Ishikawa (cell line): ENCODE measurements around the gene AGAP2.

ENCODE experiments used
- CEBPB ChIP-seq: IDR thresholded peaks from 2 replicates; pipeline ENCODE4 v1.6.1; 2012
- CREB1 ChIP-seq: IDR thresholded peaks from 2 replicates; pipeline ENCODE4 v1.6.1; 2012; ENCODE audit warnings: low read depth
- EGR1 ChIP-seq: IDR thresholded peaks from 2 replicates; pipeline ENCODE4 v1.6.1; 2012
- EP300 ChIP-seq: IDR thresholded peaks from 2 replicates; pipeline ENCODE4 v1.6.1; 2012; ENCODE audit warnings: borderline replicate concordance
- FOXM1 ChIP-seq: IDR thresholded peaks from 2 replicates; pipeline ENCODE4 v1.6.1; 2012; ENCODE audit warnings: low read depth, borderline replicate concordance
- NFIC ChIP-seq: IDR thresholded peaks from 2 replicates; pipeline ENCODE4 v1.6.1; 2012
- RAD21 ChIP-seq: IDR thresholded peaks from 2 replicates; pipeline ENCODE4 v1.6.1; 2012; ENCODE audit warnings: low read depth
- TAF1 ChIP-seq: IDR thresholded peaks from 2 replicates; pipeline ENCODE4 v1.6.1; 2012; ENCODE audit warnings: low read depth, mild to moderate bottlenecking
- TEAD4 ChIP-seq: IDR thresholded peaks from 2 replicates; pipeline ENCODE4 v1.6.1; 2012
- YY1 ChIP-seq: IDR thresholded peaks from 2 replicates; pipeline ENCODE4 v1.6.1; 2012; ENCODE audit warnings: low read depth
- ZBTB7A ChIP-seq: IDR thresholded peaks from 2 replicates; pipeline ENCODE4 v1.6.1; 2012; ENCODE audit warnings: low read depth
- TF ChIP-seq, protein P1 (sequence below): IDR thresholded peaks from 2 replicates; pipeline ENCODE4 v1.6.1; 2012
- TF ChIP-seq, protein P2 (sequence below): IDR thresholded peaks from 2 replicates; pipeline ENCODE4 v1.6.1; 2012; ENCODE audit warnings: low read depth, mild to moderate bottlenecking

DNA sequence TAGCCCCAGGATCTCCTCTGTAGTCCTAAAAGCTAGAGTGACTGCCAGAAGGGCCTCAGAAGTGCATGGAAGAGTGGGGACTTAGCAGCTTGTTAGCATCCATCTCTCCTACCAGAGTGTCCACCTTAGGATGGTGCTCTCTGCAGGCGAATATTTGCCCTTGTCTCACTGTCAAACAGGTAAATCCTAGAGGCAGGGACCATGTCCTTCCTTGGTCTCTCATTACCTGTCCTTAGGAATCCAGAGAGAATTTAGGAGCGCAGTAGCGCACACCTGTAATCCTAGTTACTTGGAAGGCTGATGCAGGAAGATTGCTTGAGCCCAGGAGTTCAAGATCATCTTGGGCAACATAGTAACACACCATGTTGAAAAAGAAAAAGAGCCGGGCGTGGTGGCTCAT, 21.4 kb downstream of the AGAP2 start:
- no peak for TF ChIP-seq RAD21
- TF ChIP-seq EGR1 = no peak
- TF ChIP-seq TAF1 = no peak
- TF ChIP-seq YY1 = no peak
- TF ChIP-seq, protein P1, sequence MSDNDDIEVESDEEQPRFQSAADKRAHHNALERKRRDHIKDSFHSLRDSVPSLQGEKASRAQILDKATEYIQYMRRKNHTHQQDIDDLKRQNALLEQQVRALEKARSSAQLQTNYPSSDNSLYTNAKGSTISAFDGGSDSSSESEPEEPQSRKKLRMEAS = no peak
- TF ChIP-seq EP300 = no peak
- TF ChIP-seq NFIC = no peak
- TF ChIP-seq CREB1 = no peak
- TF ChIP-seq ZBTB7A = no peak
- TF ChIP-seq, protein P2, sequence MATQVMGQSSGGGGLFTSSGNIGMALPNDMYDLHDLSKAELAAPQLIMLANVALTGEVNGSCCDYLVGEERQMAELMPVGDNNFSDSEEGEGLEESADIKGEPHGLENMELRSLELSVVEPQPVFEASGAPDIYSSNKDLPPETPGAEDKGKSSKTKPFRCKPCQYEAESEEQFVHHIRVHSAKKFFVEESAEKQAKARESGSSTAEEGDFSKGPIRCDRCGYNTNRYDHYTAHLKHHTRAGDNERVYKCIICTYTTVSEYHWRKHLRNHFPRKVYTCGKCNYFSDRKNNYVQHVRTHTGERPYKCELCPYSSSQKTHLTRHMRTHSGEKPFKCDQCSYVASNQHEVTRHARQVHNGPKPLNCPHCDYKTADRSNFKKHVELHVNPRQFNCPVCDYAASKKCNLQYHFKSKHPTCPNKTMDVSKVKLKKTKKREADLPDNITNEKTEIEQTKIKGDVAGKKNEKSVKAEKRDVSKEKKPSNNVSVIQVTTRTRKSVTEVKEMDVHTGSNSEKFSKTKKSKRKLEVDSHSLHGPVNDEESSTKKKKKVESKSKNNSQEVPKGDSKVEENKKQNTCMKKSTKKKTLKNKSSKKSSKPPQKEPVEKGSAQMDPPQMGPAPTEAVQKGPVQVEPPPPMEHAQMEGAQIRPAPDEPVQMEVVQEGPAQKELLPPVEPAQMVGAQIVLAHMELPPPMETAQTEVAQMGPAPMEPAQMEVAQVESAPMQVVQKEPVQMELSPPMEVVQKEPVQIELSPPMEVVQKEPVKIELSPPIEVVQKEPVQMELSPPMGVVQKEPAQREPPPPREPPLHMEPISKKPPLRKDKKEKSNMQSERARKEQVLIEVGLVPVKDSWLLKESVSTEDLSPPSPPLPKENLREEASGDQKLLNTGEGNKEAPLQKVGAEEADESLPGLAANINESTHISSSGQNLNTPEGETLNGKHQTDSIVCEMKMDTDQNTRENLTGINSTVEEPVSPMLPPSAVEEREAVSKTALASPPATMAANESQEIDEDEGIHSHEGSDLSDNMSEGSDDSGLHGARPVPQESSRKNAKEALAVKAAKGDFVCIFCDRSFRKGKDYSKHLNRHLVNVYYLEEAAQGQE = no peak
- TF ChIP-seq TEAD4 = no peak
- TF ChIP-seq CEBPB = no peak
- TF ChIP-seq FOXM1 = no peak
